ENCODE data around the gene IGFBPL1.

IGFBPL1 gene

GRCh38 chr9:38357350-38358114 is 66.7 kb downstream of the IGFBPL1 start:
- no peak for DNase-seq (ENCODE audit: extremely low read depth in 1 of 2, low read depth in 1 of 2)

GRCh38 chr9:38356851-38357250 is 67.4 kb downstream of the IGFBPL1 start:
- no peak for DNase-seq (ENCODE audit: extremely low read depth in 1 of 2, low read depth in 1 of 2)
